Activated CD4-positive, alpha-beta memory T cell treated with anti-CD3 and anti-CD28 coated beads for 36 hours (primary cell): ENCODE results near the gene MTCP1. TPM values are rescaled to one million over a fixed set of nuclear protein-coding genes. Genes with fewer than 3 reads are reported as not detected.
A peak's percentile ranks its signal among the peaks of the same experiment; 100 is the strongest.

Source experiments
- CTCF ChIA-PET: fragments of 350-600 bp; sonication (Branson Sonifier 250); formaldehyde crosslinking; loops from one replicate; lab custom pipeline; 2021; ENCODE audit warnings: antibody characterized with exemption, inconsistent platforms; lab: Charles Lee
- POLR2A ChIA-PET: fragments of 350-600 bp; sonication (Branson Sonifier 250); formaldehyde crosslinking; loops from one replicate; lab custom pipeline; 2021; ENCODE audit warnings: antibody characterized with exemption; lab: Charles Lee
- DNase-seq: peaks from one replicate; pipeline ENCODE4 v3.0.0-alpha.2; 2020
- H3K27ac Mint-ChIP-seq: one replicate; pipeline ENCODE4 v1.8.0; 2021; ENCODE audit warnings: mixed read lengths
- H3K27me3 Mint-ChIP-seq: one replicate; pipeline ENCODE4 v1.8.0; 2021; ENCODE audit warnings: mixed read lengths
- H3K36me3 Mint-ChIP-seq: one replicate; pipeline ENCODE4 v1.8.0; 2021; ENCODE audit warnings: mixed read lengths
- H3K4me1 Mint-ChIP-seq: one replicate; pipeline ENCODE4 v1.8.0; 2021; ENCODE audit warnings: low read depth, mixed read lengths
- H3K4me3 Mint-ChIP-seq: one replicate; pipeline ENCODE4 v1.8.0; 2021; ENCODE audit warnings: mild to moderate bottlenecking, mixed read lengths
- H3K9me3 Mint-ChIP-seq: one replicate; pipeline ENCODE4 v1.8.0; 2021; ENCODE audit warnings: mixed read lengths
- intact Hi-C: fragments of 100-400 bp; cut with micrococcal nuclease; formaldehyde crosslinking; loops from one replicate; pipeline ENCODE4 v1.15.1; 2023
- total RNA-seq, 2 experiments: library from RNA; stranded (reverse); gene quantifications; one replicate each; pipeline ENCODE4 v1.2.3, GENCODE V29; 2021

Gene MTCP1, protein sequence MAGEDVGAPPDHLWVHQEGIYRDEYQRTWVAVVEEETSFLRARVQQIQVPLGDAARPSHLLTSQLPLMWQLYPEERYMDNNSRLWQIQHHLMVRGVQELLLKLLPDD
- total RNA-seq: 10 to 100 TPM; 16.2 to 19.2 TPM

DNA sequence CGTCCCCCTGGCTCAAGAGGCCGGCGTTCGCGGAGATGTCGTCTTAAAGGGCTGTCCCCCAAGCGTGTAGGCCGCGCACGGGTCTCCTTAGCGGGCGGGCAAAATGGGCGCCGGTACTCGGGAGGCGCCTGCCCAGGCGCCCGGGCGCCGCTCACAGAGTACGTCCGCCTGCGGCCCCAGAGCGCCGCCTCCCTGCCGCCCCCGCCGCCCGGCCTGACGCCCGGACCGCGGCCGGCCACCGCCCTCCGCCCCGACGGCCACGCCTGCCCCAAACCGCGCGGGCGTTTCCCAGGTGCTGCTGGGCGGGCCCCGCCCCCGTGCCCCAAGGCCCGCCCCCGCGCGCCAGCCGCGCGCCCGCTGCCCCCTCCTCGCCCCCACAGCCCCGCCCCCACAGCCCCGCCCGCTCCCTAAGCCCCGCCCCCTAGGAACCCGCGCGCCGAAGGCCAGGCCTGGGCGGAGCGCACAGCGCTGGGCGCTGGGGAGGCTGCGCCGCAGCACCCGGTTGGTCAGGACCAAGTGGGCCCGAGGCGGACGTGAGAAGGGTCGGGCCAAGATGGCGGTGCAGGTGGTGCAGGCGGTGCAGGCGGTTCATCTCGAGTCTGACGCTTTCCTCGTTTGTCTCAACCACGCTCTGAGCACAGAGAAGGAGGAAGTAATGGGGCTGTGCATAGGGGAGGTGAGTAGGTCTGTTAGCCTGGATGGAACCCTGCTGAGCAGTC lies at the start of gene MTCP1, which contains the start of the genes BRCC3 and CMC4:
Gene MTCP1, minus strand, starts transcription at position 162 of the 719 bp plus-strand sequence. CDS start 5,126 bp downstream, outside the sequence.
Gene BRCC3, plus strand, starts transcription at position 534 of the 719 bp plus-strand sequence. Its CDS starts 20 bp downstream, at position 554.
Gene CMC4, minus strand, starts transcription at position 162 of the 719 bp plus-strand sequence. CDS start 7,113 bp downstream, outside the sequence.
- peak within 1 kb of the TSS; percentile 91 for H3K4me3 Mint-ChIP-seq
- CTCF ChIA-PET: interaction anchor here (3.2 kb wide), 1 partner anchor 14 kb away, joined by 12 read pairs; no protein-coding TSS in a partner anchor
- POLR2A ChIA-PET: no interaction called here
- peak; percentile 86 for DNase-seq
- intact Hi-C loops: loop anchor here (1.0 to 5.0 kb wide), 3 partner anchors 14 to 89 kb away; partner anchors contain the start of gene FUNDC2
- H3K9me3 Mint-ChIP-seq: no peaks in the 10 kb centered on the region
- H3K36me3 Mint-ChIP-seq: peaks cover 27% of the 10 kb centered on the region
- H3K4me1 Mint-ChIP-seq: peaks cover 51% of the 10 kb centered on the region
- H3K27me3 Mint-ChIP-seq: no peaks in the 10 kb centered on the region
- peak within 1 kb of the TSS; percentile 90 for H3K27ac Mint-ChIP-seq

- Mint-ChIP-seq H3K9me3 (no peaks in the 10 kb centered on the region), H3K27me3 (no peaks in the 10 kb centered on the region), H3K4me1 (no peaks in the 10 kb centered on the region), H3K27ac (no peak overlapping the region), H3K36me3 (peaks cover 20% of the 10 kb centered on the region), H3K4me3 (no peak overlapping the region)
- ChIA-PET CTCF (interaction anchor here (1.1 to 1.2 kb wide), 2 partner anchors 29 to 33 kb away, joined by 3 to 4 read pairs; no protein-coding TSS in a partner anchor), POLR2A (no interaction called here)
- intact Hi-C loops: no loop called here
- DNase-seq: no peak
Measured at GRCh38 chrX:155115174-155115819, 44.4 kb upstream of the MTCP1 start.

- Mint-ChIP-seq H3K36me3 (peaks cover 11% of the 10 kb centered on the region), H3K4me1 (peaks cover 5% of the 10 kb centered on the region), H3K27ac (no peak overlapping the region), H3K9me3 (no peaks in the 10 kb centered on the region), H3K4me3 (no peak overlapping the region), H3K27me3 (no peaks in the 10 kb centered on the region)
- CTCF ChIA-PET: no interaction called here
- intact Hi-C loops: no loop called here
- DNase-seq: no peak
- POLR2A ChIA-PET: no interaction called here
Measured at GRCh38 chrX:155113097-155113496, 42.2 kb upstream of the MTCP1 start.

GRCh38 chrX:155112171-155112570 lies 41.2 kb upstream of the MTCP1 start:
- Mint-ChIP-seq H3K27me3 (no peaks in the 10 kb centered on the region), H3K4me3 (no peak overlapping the region), H3K27ac (no peak overlapping the region), H3K36me3 (peaks cover 18% of the 10 kb centered on the region), H3K4me1 (peaks cover 9% of the 10 kb centered on the region), H3K9me3 (no peaks in the 10 kb centered on the region)
- no peak for DNase-seq
- ChIA-PET CTCF (no interaction called here), POLR2A (no interaction called here)
- intact Hi-C loops: no loop called here

GRCh38 chrX:155108427-155108826 lies 37.5 kb upstream of the MTCP1 start:
- no peak for DNase-seq
- no peak overlapping the region for H3K27ac Mint-ChIP-seq
- H3K4me3 Mint-ChIP-seq: no peak overlapping the region
- peaks cover 12% of the 10 kb centered on the region for H3K4me1 Mint-ChIP-seq
- peaks cover 13% of the 10 kb centered on the region for H3K36me3 Mint-ChIP-seq
- H3K9me3 Mint-ChIP-seq: no peaks in the 10 kb centered on the region
- no peaks in the 10 kb centered on the region for H3K27me3 Mint-ChIP-seq
- intact Hi-C loops: no loop called here
- CTCF ChIA-PET: interaction anchor here (0.6 to 2.2 kb wide), 4 partner anchors 22 to 190 kb away, joined by 3 to 8 read pairs (median 4); no protein-coding TSS in a partner anchor
- POLR2A ChIA-PET: no interaction called here

- POLR2A ChIA-PET: no interaction called here
- no peak for DNase-seq
- CTCF ChIA-PET: no interaction called here
- H3K4me1 Mint-ChIP-seq: peaks cover 17% of the 10 kb centered on the region
- no peak overlapping the region for H3K27ac Mint-ChIP-seq
- no peaks in the 10 kb centered on the region for H3K9me3 Mint-ChIP-seq
- intact Hi-C loops: no loop called here
- H3K36me3 Mint-ChIP-seq: peaks cover 12% of the 10 kb centered on the region
- H3K27me3 Mint-ChIP-seq: no peaks in the 10 kb centered on the region
- H3K4me3 Mint-ChIP-seq: no peak overlapping the region
Measured at GRCh38 chrX:155105919-155106318, 35.0 kb upstream of the MTCP1 start.

DNA sequence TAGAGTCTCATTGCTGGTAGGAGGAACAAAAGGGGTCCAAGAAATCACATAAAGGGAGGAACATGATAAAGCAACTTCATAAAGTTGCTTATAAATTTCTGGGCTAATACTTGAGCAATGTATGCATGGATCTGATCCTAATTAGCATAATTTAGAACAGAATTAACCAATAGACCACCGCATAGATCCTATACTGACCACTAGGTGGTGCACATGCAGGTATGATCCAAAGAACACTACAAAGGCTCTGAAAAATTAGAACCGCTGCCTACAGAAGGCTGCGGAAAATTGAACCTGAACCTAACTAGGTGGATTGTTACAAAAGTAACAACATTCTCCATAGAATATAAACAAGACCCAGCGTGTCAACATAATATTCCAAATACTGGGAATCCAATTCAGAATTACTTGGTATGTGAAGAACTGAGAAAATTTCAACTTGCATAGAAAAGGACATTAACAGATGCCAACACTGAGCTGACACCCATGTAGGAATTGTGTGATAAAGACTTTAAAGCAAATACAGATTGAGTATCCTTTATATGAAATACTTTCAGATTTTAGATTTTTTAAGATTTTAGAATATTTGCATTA lies 23.6 kb upstream of the MTCP1 start:
- intact Hi-C loops: loop anchor here (10.0 kb wide), 3 partner anchors 50 to 730 kb away; partner anchors contain the start of gene VBP1
- peaks cover 6% of the 10 kb centered on the region for H3K4me1 Mint-ChIP-seq
- peak; percentile 17 for DNase-seq
- H3K4me3 Mint-ChIP-seq: no peak overlapping the region
- H3K9me3 Mint-ChIP-seq: no peaks in the 10 kb centered on the region
- H3K27ac Mint-ChIP-seq: no peak overlapping the region
- ChIA-PET POLR2A (no interaction called here), CTCF (interaction anchor here (0.6 to 2.9 kb wide), 15 partner anchors 8 to 305 kb away, joined by 3 to 9 read pairs (median 4); partner anchors contain the start of gene VBP1)
- no peaks in the 10 kb centered on the region for H3K27me3 Mint-ChIP-seq
- peaks cover 13% of the 10 kb centered on the region for H3K36me3 Mint-ChIP-seq

DNA sequence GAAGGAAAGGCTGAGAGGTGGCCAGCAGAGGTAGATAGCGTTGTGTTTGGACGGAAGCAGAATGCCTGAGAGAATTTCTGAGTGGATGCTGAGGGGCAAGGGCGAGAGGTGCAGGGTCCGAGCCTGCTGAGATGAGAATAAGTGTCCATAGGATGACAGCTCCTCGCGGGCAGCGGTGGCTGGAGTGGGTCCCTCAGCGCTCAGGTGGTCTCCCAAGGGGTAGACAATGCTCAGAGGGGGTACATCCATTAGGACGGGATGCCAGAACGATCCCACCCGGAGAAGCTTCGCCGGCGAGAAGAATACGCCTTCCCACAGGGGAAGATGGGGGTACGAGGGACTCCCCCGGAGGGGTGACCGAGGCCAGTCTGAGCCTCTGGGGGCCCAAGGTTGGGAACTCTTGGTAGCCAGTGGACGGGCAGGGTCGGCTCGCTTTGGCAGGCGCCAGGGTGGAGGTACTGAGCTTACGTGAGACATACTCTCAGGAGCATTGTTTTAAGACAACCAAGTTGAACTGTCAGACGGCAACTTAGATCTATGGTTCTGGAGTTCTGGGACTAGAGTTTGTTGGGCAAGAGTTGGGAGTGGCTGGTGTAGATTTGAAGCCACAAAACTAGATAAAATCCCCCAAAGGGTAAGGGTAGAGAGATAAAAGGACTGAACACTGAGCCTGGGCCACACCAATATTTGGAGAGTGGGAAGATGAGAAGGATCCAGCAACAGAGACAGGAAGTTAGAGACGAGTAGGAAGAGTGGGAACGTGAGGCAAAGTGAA lies 16.2 kb upstream of the MTCP1 start:
- ChIA-PET CTCF (interaction anchor here (0.6 to 2.2 kb wide), 11 partner anchors 9 to 528 kb away, joined by 3 to 9 read pairs (median 5); no protein-coding TSS in a partner anchor), POLR2A (no interaction called here)
- no peak overlapping the region for H3K27ac Mint-ChIP-seq
- no peak for DNase-seq
- H3K36me3 Mint-ChIP-seq: peaks cover 12% of the 10 kb centered on the region
- no peak overlapping the region for H3K4me3 Mint-ChIP-seq
- no peaks in the 10 kb centered on the region for H3K27me3 Mint-ChIP-seq
- H3K4me1 Mint-ChIP-seq: peaks cover 4% of the 10 kb centered on the region
- no peaks in the 10 kb centered on the region for H3K9me3 Mint-ChIP-seq
- intact Hi-C loops: loop anchor here (2.0 kb wide), 1 partner anchor 106 kb away; no protein-coding TSS in a partner anchor

DNA sequence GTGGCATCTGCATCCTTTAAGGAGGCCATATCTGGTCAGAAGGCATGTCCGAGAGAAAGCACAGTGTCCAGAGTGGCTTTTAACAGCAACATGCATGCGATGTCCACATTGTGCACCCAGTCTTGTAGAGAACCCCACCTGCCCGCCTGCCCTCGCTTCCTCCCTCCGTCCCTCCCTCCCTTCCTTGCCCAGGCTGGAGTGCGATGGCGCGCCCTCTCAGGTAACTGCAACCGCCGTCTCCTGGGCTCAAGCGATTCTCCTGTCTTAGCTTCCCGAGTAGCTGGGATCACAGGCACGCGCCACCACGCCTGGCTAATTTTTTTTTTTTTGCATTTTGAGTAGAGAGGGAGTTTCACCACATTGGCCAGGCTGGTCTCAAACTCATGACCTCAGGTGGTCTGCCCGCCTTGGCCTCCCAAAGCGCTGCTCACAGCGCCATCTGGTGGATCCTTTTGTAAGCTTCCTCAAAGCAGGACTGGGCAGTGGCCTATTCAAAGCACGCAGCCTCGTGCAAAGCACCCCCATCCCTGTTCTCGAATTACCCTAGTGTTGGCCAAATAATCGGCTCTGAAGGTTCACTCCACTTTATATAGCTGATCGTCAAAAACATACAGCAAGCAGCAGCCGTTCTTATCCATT lies 15.4 kb upstream of the MTCP1 start:
- DNase-seq: peak; percentile 45
- Mint-ChIP-seq H3K4me1 (peaks cover 4% of the 10 kb centered on the region), H3K36me3 (peaks cover 12% of the 10 kb centered on the region), H3K27ac (no peak overlapping the region), H3K9me3 (no peaks in the 10 kb centered on the region), H3K4me3 (no peak overlapping the region), H3K27me3 (no peaks in the 10 kb centered on the region)
- ChIA-PET POLR2A (no interaction called here), CTCF (interaction anchor here (0.6 to 2.2 kb wide), 13 partner anchors 9 to 528 kb away, joined by 3 to 9 read pairs (median 5); no protein-coding TSS in a partner anchor)
- intact Hi-C loops: loop anchor here (2.0 kb wide), 1 partner anchor 106 kb away; no protein-coding TSS in a partner anchor

- POLR2A ChIA-PET: no interaction called here
- no peaks in the 10 kb centered on the region for H3K27me3 Mint-ChIP-seq
Measured at GRCh38 chrX:155071694-155072280, 851 bp upstream of the MTCP1 start.

More at GRCh38 chrX:155071694-155072280, 851 bp upstream of the MTCP1 start:
- H3K36me3 Mint-ChIP-seq: peaks cover 27% of the 10 kb centered on the region
- peak overlapping the region; percentile 90 for H3K27ac Mint-ChIP-seq
- H3K4me1 Mint-ChIP-seq: peaks cover 51% of the 10 kb centered on the region
- intact Hi-C loops: loop anchor here (1.0 to 5.0 kb wide), 3 partner anchors 15 to 89 kb away; partner anchors contain the start of gene FUNDC2
- H3K4me3 Mint-ChIP-seq: peak overlapping the region; percentile 91
- CTCF ChIA-PET: no interaction called here
- DNase-seq: no peak
- H3K9me3 Mint-ChIP-seq: no peaks in the 10 kb centered on the region
